ENCODE results near the gene ANKIB1.

- TF ChIP-seq CTCF (IDR thresholded peaks at IDR 0.05): no peak
- no peak for TF ChIP-seq POLR2A (IDR thresholded peaks at IDR 0.05)
- TF ChIP-seq EP300 (IDR thresholded peaks at IDR 0.05): no peak
These were observed 85.7 kb downstream of the ANKIB1 start for GRCh38 chr7:92331508-92331907.

Measured in tibial nerve (tissue), 4 donors.